MCF 10A (cell line): ENCODE data around the gene DPT. TPM values are rescaled to one million over a fixed set of nuclear protein-coding genes. Genes with fewer than 3 reads are reported as not detected.

ENCODE experiments used
- BruUV-seq: library from RNA; stranded (reverse); fragments of 400-500 nt; replicated peaks from 2 replicates; lab custom pipeline; 2021; lab: Mats Ljungman, UMichigan
- CTCF ChIA-PET: fragments of 300-600 bp; sonication (Branson Sonifier 250); formaldehyde crosslinking; extraction: SDS; loops from one replicate; lab custom pipeline; 2021; ENCODE audit warnings: antibody characterized with exemption, inconsistent platforms; lab: Yijun Ruan, JAX
- POLR2A ChIA-PET: fragments of 300-600, 350-650 bp; sonication (Branson Sonifier 250); formaldehyde crosslinking; extraction: SDS; loops from one replicate; lab custom pipeline; 2020; ENCODE audit warnings: antibody characterized with exemption, inconsistent platforms; lab: Yijun Ruan, JAX
- DNase-seq: peaks from one replicate; pipeline ENCODE4 v3.0.0-alpha.2; 2018; ENCODE audit not compliant: unreplicated experiment
- H3K27ac Mint-ChIP-seq: one replicate; pipeline ENCODE4 v1.8.0; 2022; ENCODE audit warnings: mild to moderate bottlenecking, low read depth, mixed read lengths; ENCODE audit not compliant: unreplicated experiment
- H3K27me3 Mint-ChIP-seq: one replicate; pipeline ENCODE4 v1.8.0; 2022; ENCODE audit warnings: mixed read lengths; ENCODE audit not compliant: insufficient read depth, unreplicated experiment
- H3K36me3 Mint-ChIP-seq: one replicate; pipeline ENCODE4 v1.8.0; 2022; ENCODE audit warnings: mild to moderate bottlenecking, moderate library complexity, mixed read lengths; ENCODE audit not compliant: insufficient read depth, unreplicated experiment
- H3K4me1 Mint-ChIP-seq: one replicate; pipeline ENCODE4 v1.8.0; 2022; ENCODE audit warnings: mixed read lengths; ENCODE audit not compliant: insufficient read depth, unreplicated experiment
- H3K4me3 Mint-ChIP-seq: one replicate; pipeline ENCODE4 v1.8.0; 2022; ENCODE audit warnings: mild to moderate bottlenecking, moderate library complexity, mixed read lengths; ENCODE audit not compliant: unreplicated experiment
- H3K9me3 Mint-ChIP-seq: one replicate; pipeline ENCODE4 v1.8.0; 2022; ENCODE audit warnings: mixed read lengths; ENCODE audit not compliant: unreplicated experiment
- intact Hi-C: fragments of 100-400 bp; cut with micrococcal nuclease; formaldehyde crosslinking; loops from 2 replicates; pipeline ENCODE4 v1.14.1; 2022
- total RNA-seq: library from RNA; stranded (reverse); gene quantifications from 2 replicates; pipeline ENCODE4 v1.2.3, GENCODE V29; 2022
- TF ChIP-seq, protein P1 (sequence below): fragments of 200-600 bp; IDR thresholded peaks from one replicate; pipeline ENCODE4 v1.8.0; 2022; ENCODE audit warnings: antibody characterized with exemption, mild to moderate bottlenecking; ENCODE audit not compliant: unreplicated experiment

The DPT gene
- total RNA-seq, 1 experiment from 2014 or later = 1.9 TPM

GRCh38 chr1:168742386-168742785 lies 13.4 kb upstream of the DPT start:
- TF ChIP-seq, protein P1, sequence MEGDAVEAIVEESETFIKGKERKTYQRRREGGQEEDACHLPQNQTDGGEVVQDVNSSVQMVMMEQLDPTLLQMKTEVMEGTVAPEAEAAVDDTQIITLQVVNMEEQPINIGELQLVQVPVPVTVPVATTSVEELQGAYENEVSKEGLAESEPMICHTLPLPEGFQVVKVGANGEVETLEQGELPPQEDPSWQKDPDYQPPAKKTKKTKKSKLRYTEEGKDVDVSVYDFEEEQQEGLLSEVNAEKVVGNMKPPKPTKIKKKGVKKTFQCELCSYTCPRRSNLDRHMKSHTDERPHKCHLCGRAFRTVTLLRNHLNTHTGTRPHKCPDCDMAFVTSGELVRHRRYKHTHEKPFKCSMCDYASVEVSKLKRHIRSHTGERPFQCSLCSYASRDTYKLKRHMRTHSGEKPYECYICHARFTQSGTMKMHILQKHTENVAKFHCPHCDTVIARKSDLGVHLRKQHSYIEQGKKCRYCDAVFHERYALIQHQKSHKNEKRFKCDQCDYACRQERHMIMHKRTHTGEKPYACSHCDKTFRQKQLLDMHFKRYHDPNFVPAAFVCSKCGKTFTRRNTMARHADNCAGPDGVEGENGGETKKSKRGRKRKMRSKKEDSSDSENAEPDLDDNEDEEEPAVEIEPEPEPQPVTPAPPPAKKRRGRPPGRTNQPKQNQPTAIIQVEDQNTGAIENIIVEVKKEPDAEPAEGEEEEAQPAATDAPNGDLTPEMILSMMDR = no peak
- no peaks in the 10 kb centered on the region for H3K36me3 Mint-ChIP-seq
- intact Hi-C loops = no loop called here
- DNase-seq = no peak
- no peaks in the 10 kb centered on the region for H3K4me1 Mint-ChIP-seq
- no peaks in the 10 kb centered on the region for H3K9me3 Mint-ChIP-seq
- no TSS peak for BruUV-seq
- no peaks in the 10 kb centered on the region for H3K27me3 Mint-ChIP-seq
- ChIA-PET CTCF (interaction anchor here (1.2 kb wide), 1 partner anchor 14 kb away, joined by 4 read pairs; no protein-coding TSS in a partner anchor), POLR2A (no interaction called here)
- H3K4me3 Mint-ChIP-seq = no peak overlapping the region
- no peak overlapping the region for H3K27ac Mint-ChIP-seq

- POLR2A ChIA-PET = interaction anchor here (1.4 kb wide), 1 partner anchor 12 kb away, joined by 3 read pairs; no protein-coding TSS in a partner anchor
- TF ChIP-seq, protein P1 = no peak
- intact Hi-C loops = no loop called here
- H3K4me3 Mint-ChIP-seq = no peak overlapping the region
- BruUV-seq = no TSS peak
- peak; percentile 33 for DNase-seq
- H3K27ac Mint-ChIP-seq = no peak overlapping the region
- no peaks in the 10 kb centered on the region for H3K4me1 Mint-ChIP-seq
- H3K27me3 Mint-ChIP-seq = no peaks in the 10 kb centered on the region
- no peaks in the 10 kb centered on the region for H3K9me3 Mint-ChIP-seq
- CTCF ChIA-PET = interaction anchor here (0.7 to 1.3 kb wide), 5 partner anchors 22 to 395 kb away, joined by 3 to 5 read pairs (median 3); no protein-coding TSS in a partner anchor
- H3K36me3 Mint-ChIP-seq = no peaks in the 10 kb centered on the region
Observed at GRCh38 chr1:168739908-168740307, 10.9 kb upstream of the DPT start.

- Mint-ChIP-seq H3K27ac (no peak overlapping the region), H3K4me3 (no peak overlapping the region), H3K9me3 (no peaks in the 10 kb centered on the region), H3K27me3 (no peaks in the 10 kb centered on the region), H3K4me1 (no peaks in the 10 kb centered on the region), H3K36me3 (no peaks in the 10 kb centered on the region)
- TF ChIP-seq, protein P1 = no peak
- no TSS peak for BruUV-seq
- ChIA-PET CTCF (interaction anchor here (0.5 to 1.0 kb wide), 3 partner anchors 20 to 1615 kb away, joined by 4 read pairs; no protein-coding TSS in a partner anchor), POLR2A (interaction anchor here (1.3 kb wide), 1 partner anchor 14 kb away, joined by 3 read pairs; no protein-coding TSS in a partner anchor)
- intact Hi-C loops = no loop called here
- no peak for DNase-seq
Observed at GRCh38 chr1:168736520-168736919, 7.5 kb upstream of the DPT start.

GRCh38 chr1:168735974-168736373 lies 7.0 kb upstream of the DPT start:
- intact Hi-C loops = no loop called here
- H3K27ac Mint-ChIP-seq = no peak overlapping the region

More at GRCh38 chr1:168735974-168736373, 7.0 kb upstream of the DPT start:
- no peaks in the 10 kb centered on the region for H3K9me3 Mint-ChIP-seq
- DNase-seq = no peak
- H3K27me3 Mint-ChIP-seq = no peaks in the 10 kb centered on the region
- POLR2A ChIA-PET = no interaction called here
- BruUV-seq = no TSS peak
- no peak overlapping the region for H3K4me3 Mint-ChIP-seq
- CTCF ChIA-PET = interaction anchor here (0.5 to 2.2 kb wide), 9 partner anchors 10 to 1616 kb away, joined by 3 to 6 read pairs (median 4); no protein-coding TSS in a partner anchor
- no peaks in the 10 kb centered on the region for H3K4me1 Mint-ChIP-seq
- H3K36me3 Mint-ChIP-seq = no peaks in the 10 kb centered on the region
- TF ChIP-seq, protein P1 = no peak
